ENCODE measurements around the gene TAGLN.
A peak's percentile ranks its signal among the peaks of the same experiment; 100 is the strongest.

Gene TAGLN

DNA sequence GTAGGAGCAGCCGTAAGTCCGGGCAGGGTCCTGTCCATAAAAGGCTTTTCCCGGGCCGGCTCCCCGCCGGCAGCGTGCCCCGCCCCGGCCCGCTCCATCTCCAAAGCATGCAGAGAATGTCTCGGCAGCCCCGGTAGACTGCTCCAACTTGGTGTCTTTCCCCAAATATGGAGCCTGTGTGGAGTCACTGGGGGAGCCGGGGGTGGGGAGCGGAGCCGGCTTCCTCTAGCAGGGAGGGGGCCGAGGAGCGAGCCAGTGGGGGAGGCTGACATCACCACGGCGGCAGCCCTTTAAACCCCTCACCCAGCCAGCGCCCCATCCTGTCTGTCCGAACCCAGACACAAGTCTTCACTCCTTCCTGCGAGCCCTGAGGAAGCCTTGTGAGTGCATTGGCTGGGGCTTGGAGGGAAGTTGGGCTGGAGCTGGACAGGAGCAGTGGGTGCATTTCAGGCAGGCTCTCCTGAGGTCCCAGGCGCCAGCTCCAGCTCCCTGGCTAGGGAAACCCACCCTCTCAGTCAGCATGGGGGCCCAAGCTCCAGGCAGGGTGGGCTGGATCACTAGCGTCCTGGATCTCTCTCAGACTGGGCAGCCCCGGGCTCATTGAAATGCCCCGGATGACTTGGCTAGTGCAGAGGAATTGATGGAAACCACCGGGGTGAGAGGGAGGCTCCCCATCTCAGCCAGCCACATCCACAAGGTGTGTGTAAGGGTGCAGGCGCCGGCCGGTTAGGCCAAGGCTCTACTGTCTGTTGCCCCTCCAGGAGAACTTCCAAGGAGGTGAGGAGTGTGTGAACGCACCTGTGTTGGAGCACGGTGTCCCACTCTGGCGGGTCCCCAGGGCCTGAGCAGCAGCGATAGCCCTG is at the start of gene TAGLN:
Gene TAGLN (plus strand): TSS at position 318 of the 863 bp plus-strand sequence. CDS start 3,644 bp downstream, outside the sequence.
- DNase-seq: no peak

DNA sequence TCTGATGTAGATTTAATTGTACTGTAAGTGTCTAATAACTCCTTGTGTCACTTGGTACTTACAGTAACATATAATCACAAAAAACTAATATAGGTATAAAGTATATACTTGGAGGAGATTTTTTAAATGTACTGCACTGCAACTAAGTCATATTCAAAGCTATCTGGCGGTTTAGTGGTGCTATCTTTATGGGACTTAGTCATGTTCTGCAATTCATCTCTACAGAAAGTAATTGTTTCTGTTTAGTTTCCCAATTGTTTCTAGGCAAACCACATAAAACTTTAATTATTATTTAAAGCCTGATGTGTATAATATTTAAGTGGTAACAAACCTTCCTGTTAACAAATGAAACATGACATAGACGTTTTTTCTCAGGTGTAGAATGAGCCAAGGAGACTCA is 47.1 kb upstream of the TAGLN start:
- no peak for DNase-seq

DNA sequence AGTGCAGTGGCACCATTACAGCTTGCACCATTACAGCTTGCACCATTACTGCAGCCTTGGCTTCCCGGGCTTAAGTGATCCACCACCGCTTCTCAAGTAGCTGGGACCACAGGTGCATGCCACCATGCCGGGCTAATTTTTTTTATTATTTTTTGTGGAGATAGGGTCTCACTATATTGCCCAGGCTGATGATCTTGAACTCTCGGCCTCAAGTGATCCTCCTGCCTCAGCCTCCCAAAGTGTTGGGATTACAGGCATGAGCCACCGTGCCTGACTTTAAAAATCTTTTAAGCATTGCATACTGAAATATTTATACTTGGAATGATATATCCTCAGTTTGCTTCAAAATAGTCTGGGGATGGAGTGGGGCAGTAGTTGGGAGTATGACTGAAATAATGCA is 44.7 kb upstream of the TAGLN start:
- no peak for DNase-seq

DNA sequence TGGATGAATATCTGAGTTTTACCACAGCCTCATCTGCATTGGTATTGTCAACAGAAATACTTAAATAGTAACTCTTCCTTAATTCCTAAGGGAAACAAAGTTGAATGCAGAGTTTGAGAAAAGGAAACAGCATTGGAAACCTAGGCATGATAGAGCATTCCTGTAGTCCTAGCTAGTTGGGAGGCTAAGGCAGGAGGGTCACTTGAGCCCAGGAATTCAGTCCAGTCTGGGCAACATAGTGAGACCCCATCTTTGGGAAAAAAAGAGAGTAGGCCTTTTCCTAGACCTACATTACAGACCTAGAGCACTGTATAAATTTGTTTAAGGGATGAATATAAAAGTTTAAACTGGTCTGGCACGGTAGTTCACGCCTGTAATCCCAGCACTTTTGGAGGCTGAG is 41.7 kb upstream of the TAGLN start:
- no peak for DNase-seq

DNA sequence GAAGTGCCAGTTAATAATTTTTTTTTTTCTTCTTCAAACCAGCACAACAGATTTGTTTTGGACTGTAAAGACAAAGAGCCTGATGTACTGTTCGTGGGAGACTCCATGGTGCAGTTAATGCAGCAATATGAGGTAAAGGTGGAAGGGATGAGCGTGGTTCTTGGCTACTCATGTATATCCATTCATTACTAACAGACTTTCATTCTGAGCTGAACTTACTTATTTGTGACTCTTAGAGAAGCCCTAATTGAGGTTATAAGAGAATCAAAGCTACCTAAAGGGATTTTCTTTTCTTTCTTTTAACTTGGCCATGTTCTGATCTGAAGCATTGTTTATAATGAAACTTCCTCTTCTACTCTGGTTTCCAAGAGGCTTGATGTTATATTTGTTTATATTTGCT is 39.3 kb upstream of the TAGLN start:
- DNase-seq: no peak

DNA sequence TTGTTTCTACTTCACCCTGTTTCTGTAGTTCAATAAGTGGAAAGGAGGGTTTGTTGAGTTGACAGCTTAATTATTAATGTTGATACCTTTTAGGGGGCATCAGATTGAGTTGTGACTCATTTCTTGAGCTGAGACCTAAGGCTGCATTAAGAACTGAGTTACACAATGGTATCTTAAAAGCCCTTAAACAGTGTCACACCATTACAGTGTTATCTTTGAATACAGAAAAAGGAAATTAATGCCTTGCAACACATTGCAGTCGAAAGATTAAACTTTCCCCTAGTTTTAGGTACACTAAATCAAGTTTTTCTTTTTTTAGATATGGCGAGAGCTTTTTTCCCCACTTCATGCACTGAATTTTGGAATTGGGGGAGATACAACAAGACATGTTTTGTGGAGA is 38.3 kb upstream of the TAGLN start:
- no peak for DNase-seq

DNA sequence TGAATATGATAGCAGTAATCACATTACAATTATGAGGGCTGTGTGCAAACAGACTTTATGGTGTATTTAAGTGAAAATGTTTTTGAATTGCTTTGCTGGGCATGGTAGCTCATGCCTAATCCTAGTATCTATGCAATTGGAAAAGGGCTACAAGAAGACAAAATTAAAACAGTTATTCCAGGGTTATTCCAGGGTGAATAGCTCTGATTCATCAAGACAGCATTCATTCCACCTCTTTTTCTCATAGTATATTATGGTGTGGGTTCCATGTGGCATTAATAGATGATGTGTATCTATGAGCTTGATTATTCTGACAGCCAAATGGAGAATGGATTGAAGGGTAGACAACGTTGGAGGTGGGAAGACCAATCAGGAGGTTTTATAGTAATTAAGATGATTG is 32.7 kb upstream of the TAGLN start:
- DNase-seq: no peak

DNA sequence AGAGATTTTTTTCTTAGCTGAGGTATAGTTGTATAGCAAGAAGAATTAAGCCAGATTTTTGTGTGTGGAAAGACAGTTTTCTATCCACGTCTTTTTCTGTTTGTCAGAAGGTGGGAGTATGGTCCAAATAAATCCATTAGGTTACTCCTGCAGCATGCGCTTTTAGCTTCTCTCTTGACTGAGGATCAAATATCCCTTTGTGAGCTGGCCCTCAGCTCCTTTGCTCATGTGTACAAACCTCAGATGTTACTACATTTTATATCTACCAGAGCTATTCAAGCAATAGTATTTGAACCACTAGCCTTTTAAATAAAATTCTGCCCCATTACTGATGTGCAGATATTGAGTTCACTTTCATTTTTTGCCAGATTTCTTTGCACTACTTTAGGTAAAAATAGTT is 29.4 kb upstream of the TAGLN start:
- DNase-seq: no peak

DNA sequence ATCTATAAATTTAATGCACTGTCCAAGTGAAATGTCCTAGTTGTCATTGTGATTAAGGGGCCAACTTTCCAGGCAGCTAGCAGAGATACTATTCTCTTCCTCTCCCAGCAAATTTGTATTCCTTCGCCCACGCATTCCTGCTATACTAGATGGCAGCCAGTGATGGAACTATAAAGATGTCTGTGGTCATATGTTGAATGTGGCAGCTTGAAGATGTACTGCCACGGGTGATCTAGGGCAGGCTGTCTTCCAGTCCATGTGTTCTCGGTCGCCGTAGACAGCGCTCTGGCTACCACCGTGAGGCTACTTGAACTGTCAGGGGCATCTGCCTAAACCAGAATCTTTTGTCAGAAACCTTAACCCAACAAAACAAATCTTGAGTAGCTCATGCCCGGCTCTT is 29.0 kb upstream of the TAGLN start:
- no peak for DNase-seq

DNA sequence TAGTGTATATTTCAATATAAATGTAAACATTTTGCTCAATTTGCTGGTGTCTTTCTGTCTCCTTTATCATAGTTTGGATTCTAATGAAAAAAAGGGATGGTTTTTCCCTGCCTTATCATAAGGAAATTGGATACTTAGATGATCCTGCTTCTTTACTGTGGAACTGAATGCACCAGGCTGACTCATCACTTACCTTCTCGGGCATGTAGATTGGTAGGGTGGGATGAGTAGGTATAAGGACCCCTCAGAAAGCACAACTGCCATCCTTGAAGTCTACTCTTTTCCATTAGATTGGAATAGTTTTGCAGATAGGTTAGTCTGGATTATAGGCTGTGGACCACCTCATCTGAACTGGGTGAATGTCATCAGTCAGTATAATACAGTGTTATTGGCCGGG is 28.2 kb upstream of the TAGLN start:
- DNase-seq: no peak

DNA sequence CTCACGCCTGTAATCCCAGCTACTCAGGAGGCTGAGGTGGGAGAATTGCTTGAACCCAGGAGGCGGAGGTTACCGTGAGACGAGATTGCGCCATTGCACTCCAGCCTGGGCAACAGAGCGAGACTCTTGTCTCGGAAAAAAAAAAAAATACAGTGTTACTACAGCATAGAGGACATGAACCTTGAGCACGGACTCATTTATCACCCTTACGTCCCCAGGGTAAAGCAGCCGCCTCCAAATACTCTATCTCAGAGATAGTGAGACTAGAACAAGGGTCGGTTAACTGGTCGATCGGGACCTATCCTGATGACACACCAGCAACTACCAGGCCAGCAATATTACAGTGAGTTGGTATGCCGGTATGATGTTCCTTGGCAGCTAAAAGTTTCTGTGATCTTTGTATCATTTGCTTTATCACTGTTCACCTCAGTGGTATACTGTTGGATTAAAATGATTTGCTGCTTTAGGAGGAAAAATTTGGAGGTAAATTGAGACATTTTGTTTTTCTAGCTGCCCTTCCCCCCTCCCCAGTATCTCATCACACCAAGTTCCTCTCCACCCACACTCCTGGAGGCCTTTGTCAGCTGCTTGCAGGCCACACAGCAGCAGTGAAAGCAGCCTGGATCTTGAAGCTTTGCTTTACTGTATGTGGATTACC is 27.6 kb upstream of the TAGLN start:
- DNase-seq: no peak

DNA sequence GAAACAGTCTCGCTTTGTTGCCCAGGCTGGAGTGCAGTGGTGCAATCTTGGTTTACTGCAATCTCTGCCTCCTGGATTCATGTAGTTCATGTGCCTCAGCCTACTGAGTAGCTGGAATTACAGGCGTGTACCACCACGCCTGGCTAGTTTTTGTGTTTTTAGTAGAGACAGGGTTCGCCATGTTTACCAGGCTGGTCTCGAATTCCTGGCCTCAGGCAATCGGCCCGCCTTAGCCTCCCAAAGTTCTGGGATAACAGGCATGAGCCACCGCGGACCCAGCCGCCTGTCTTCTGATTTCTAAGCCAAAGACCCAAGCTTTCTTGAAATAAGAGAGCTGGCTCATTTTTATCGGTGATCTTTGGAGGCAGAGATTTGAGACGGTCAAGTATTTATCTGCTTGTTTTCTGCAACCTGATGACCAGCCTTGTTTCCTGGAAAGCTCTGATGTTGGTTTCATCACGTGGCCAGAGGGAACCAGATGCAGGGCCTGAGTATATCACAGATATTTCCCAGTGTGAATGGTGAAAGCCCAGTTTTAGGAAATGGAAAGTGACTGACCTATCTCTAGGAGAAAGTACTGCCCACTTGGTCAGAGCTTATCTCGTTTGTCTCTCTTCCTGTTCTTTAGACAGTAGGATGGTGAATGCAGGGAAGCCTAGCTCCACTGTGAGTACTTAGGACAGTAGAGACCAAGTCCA is 26.3 kb upstream of the TAGLN start:
- DNase-seq: no peak

DNA sequence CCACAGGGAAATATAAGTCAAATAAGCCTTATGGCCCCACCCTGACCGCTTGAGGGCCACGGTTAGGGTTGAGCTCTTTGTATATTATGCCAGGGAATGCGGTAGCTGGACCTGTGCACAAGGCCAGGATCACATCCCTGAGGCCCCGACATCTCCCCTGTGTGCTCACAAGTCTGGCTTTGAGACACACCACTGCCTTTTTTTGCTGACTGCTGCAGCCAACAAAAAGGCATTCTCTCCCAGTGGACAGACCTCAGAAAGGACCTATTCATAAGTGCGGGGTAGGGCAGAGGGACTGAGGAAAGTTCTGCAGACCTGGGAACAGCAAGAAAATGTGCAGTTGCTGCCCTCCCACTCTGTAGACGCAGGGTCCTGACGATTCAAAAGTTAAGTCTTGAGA is 24.1 kb upstream of the TAGLN start:
- DNase-seq: no peak

DNA sequence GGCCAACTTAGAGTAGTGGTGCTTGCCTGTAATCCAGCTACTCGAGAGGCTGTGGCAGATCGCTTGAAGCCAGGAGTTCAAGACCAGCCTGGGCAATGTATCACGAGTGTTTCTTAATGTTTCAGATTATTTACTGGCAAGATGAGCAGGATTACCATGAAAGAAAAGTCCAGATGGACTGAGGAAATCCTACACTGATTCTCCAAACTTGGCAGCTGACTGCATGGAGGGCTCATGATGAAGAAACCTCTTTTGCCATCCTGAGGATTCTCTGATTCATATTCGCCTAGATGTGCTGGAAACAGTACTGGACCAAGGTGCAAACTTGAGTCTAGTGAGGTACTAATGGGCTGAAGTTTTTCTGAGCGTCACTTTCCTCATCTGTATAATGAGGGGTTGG is 23.4 kb upstream of the TAGLN start:
- DNase-seq: no peak

DNA sequence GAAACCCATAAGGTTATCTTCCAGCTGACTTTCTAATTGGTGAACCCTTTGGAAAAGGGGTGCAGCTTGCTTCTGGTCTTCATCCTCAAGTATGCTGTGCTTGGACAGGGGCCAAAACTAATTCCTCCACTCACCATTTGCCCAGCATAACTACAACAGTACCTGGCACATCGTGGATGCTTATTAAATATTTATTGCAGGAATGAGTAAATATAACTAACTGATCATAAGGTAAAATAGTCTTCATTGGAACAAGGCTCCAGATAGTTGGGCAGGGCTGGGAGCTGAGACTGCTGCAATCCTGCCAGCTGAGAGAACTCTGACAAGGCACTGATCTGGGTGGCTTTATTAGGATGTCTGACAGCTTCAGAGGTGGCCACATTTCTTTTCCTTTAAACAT is 23.0 kb upstream of the TAGLN start:
- DNase-seq: no peak

DNA sequence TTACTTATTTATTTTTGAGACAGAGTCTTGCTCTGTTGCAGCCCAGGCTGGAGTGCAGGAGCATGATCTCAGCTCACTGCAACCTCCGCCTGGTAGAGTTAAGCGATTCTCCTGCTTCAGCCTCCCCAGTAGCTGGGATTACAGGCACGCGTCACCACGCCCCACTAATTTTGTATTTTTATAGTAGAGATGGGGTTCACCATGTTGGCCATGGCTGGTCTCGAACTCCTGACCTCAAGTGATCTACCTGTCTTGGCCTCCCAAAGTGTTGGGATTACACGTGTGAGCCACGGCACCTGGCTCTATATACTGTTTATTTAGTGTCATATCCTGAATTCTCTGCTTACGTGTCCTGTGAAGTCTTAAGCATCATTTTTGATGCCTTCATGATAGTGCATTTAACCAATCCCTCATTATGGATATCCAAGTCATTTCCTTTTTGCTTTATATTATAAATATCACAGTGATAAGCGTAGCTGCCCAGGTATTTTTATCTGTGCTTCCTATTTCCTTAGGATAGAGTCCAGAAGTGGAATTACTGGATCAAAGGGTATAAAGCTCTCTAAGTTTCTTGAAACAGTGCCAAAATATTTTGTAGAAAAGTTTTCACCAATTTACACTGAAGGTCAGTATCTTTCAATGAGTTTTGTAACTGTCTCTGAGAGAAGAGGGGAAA is 21.5 kb upstream of the TAGLN start:
- no peak for DNase-seq

DNA sequence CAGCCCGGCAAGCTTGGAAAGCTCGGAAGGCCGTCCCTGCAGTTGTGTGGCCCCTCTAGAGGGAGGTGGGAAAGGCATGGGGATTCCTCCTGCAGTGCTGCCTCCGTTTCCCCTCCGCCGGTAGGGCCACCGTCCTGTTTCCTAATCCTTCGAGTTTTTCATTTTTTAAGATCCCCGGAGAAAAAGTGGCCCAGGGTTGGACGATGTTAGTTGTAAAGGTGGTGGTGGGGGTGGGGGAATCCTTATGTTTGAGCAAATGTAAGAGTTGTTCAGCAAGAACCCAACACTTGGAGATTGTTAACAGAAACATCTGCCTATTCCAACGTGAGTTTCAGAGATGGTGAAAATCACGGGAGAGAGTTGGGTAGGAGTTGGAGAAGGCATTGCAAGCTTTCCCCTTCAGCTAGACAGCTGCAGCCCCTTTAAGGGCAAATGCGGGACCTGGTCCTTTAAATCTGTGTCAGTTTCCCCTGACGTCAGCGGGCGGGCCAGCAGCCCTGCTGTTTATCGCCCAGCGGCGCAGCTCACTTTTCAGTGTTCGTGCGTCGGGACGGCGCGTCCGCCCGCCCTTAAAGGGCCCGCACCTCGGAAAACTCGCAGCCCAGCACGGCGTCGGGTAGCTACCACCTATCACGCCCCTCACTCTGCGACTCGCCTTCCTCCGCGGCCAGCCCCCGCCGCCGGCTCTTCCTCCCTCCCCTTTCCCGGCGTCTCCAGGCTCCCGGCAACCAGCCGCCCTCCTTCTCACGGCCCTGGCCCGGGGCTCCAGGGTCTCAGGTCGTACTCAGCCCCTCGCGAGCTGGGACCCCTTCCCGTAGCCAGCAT is 20.7 kb upstream of the TAGLN start, which contains the start of gene SIDT2:
Gene SIDT2 (plus strand): TSS at position 534 of the 825 bp plus-strand sequence. CDS start 521 bp downstream, outside the sequence.
- DNase-seq: peak; percentile 77

DNA sequence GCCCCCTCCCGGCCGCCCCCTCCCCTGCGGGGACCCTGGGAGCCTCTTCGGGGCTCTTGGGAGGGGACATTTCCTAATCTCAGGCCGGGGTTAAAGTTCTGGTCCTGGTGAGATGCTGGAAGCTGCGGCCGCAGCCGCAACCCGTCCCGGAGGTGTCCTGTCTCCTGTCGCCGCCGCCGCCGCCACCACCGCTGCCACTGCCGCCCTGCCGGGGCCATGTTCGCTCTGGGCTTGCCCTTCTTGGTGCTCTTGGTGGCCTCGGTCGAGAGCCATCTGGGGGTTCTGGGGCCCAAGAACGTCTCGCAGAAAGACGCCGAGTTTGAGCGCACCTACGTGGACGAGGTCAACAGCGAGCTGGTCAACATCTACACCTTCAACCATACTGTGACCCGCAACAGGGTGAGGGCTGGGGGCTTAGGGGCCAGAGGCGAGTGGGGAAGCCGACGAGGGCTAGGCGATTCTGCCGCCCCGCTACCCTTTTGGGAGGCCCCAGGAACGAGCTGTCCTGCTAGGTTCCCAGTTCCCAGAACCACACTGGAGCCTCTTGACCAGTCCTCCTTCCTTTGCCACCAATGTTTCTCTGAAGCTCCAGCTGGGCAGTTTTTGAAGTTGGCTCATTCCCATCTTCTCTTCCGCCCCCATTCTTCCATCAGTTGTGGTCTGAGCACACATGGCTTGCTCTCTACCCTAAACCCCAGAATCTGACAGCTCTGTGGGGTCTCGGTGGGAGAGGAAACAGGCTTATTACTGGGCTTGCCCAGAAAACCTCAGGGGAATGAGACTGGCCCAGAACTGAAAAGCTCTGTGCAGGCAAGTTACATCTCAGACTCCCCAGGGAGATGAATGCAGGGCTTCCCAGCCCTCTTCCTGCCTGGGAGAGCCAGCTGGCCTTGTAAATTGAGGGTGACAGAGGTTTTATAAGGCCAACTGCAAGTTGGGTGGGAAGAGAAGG is 19.8 kb upstream of the TAGLN start:
- DNase-seq: no peak

DNA sequence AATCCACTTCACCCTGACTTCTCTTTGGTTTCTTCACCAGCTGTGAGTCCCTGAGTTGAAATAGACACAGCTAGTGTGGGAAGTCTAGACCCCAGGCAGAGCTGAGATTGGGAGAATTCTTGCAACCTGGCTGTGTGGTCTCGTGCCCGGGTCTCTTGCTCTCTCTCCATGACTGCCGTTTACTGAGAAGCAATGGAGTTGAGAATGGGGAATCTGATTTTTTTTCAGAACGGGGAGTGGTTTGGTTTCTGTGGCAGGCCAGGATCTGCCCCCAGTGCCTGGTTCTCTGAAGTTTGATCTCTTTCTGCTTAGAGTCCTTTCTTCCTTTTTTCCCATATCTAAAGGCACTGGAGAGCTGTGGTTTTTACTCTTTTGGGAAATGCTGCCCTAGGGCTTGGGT is 19.1 kb upstream of the TAGLN start:
- no peak for DNase-seq

DNA sequence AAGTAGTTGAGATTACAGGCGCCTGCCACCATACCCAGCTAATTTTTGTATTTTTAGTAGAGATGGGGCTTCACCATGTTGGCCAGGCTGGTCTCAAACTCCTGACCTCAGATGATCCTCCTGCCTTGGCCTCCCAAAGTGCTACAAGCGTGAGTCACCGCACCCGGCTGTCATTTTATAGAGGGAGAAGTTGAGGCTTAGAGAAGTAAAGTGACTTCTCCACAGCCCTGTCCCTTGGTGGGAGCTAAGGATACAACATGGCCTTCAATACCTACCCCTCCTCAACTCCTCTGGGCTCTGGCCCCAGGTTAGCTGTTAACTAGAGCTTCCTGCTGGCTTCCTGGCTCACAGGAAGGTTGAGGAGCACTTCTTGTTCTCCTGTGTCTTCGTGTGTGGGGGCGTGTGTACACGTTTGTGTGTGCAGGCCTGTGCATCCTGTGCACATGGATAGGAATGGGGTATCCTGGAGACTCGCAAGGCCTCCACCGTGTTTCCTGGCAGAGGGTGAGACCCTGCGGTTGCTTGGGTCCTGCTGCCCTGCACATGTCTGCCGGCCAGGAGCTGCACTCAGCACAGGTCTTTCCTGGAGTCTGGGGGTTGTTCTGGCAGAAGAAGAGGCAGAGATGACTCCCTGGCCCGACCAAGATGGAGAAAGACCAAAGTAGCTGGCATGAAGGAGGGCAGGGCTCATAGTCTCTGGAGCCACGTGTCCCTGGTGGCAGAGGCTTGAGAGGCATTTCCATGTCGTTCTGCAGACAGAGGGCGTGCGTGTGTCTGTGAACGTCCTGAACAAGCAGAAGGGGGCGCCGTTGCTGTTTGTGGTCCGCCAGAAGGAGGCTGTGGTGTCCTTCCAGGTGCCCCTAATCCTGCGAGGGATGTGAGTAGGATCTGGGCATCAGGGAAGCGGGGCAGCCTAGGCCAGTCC is 18.2 kb upstream of the TAGLN start:
- DNase-seq: peak; percentile 56
